ENCODE data around the gene LRRC10B.
A peak's percentile ranks its signal among the peaks of the same experiment; 100 is the strongest.

Gene LRRC10B

GRCh38 chr11:61495801-61496601, 12.5 kb upstream of the LRRC10B start:
- H3K4me3 ChIP-seq (replicated peaks; ENCODE audit: low read depth, low read length): no peak overlapping the region
- TF ChIP-seq CTCF (IDR thresholded peaks at IDR 0.05; ENCODE audit: low read length, missing control alignments): no peak
- DNase-seq (ENCODE audit: low read depth): peak; percentile 23

GRCh38 chr11:61496602-61497400, 11.7 kb upstream of the LRRC10B start:
- no peak for TF ChIP-seq CTCF (IDR thresholded peaks at IDR 0.05; ENCODE audit: low read length, missing control alignments)
- no peak for DNase-seq (ENCODE audit: low read depth)
- H3K4me3 ChIP-seq (replicated peaks; ENCODE audit: low read depth, low read length): no peak overlapping the region

GRCh38 chr11:61497473-61497872, 11.1 kb upstream of the LRRC10B start:
- no peak overlapping the region for H3K4me3 ChIP-seq (replicated peaks; ENCODE audit: low read depth, low read length)
- TF ChIP-seq CTCF (IDR thresholded peaks at IDR 0.05; ENCODE audit: low read length, missing control alignments): no peak
- DNase-seq (ENCODE audit: low read depth): no peak

- no peak for DNase-seq (ENCODE audit: low read depth)
- no peak overlapping the region for H3K4me3 ChIP-seq (replicated peaks; ENCODE audit: low read depth, low read length)
These were observed 10.7 kb upstream of the LRRC10B start for GRCh38 chr11:61497876-61498275.

GRCh38 chr11:61498767-61499341, 9.7 kb upstream of the LRRC10B start:
- no peak for DNase-seq (ENCODE audit: low read depth)
- TF ChIP-seq CTCF (IDR thresholded peaks at IDR 0.05; ENCODE audit: low read length, missing control alignments): no peak
- no peak overlapping the region for H3K4me3 ChIP-seq (replicated peaks; ENCODE audit: low read depth, low read length)

More at GRCh38 chr11:61497876-61498275, 10.7 kb upstream of the LRRC10B start:
- TF ChIP-seq CTCF (IDR thresholded peaks at IDR 0.05; ENCODE audit: low read length, missing control alignments): no peak

- no peak for TF ChIP-seq CTCF (IDR thresholded peaks at IDR 0.05; ENCODE audit: low read length, missing control alignments)
- H3K4me3 ChIP-seq (replicated peaks; ENCODE audit: low read depth, low read length): no peak overlapping the region
- no peak for DNase-seq (ENCODE audit: low read depth)
These were observed 8.6 kb upstream of the LRRC10B start for GRCh38 chr11:61499816-61500491.
